H1 (cell line): Measurements from ENCODE around the gene TWNK.

Experiments
- CTCF ChIP-seq, 3 experiments: IDR thresholded peaks; 1 replicate in 2 of 3; 2 replicates in 1 of 3; pipeline versions ENCODE4 v1.5.1 to v1.6.1; 2011; ENCODE audit warnings: low read length in 3 of 3, mild to moderate bottlenecking in 3 of 3, inconsistent platforms in 2 of 3, low read depth in 1 of 3, moderate library complexity in 1 of 3; ENCODE audit not compliant: insufficient read depth in 1 of 3; ENCODE audit errors: control extremely low read depth in 1 of 3
- EZH2 ChIP-seq: fragments of 200-600 bp; sonication (generic); IDR thresholded peaks from 2 replicates; pipeline ENCODE4 v1.7.1; 2012; ENCODE audit warnings: low read depth, mild to moderate bottlenecking, moderate library complexity, low read length, inconsistent platforms; ENCODE audit not compliant: severe bottlenecking
- GABPA ChIP-seq: IDR thresholded peaks from 2 replicates; pipeline ENCODE4 v1.6.1; 2011; ENCODE audit warnings: mild to moderate bottlenecking, low read length, moderate library complexity, borderline replicate concordance; ENCODE audit not compliant: insufficient read depth

- TF ChIP-seq CTCF (IDR thresholded peaks at IDR 0.05; ENCODE audit: control extremely low read depth in 1 of 3, insufficient read depth in 1 of 3, low read depth in 1 of 3, low read length in 3 of 3) (no peak), EZH2 (no peak), GABPA (no peak)
Measured at GRCh38 chr10:101003639-101004206, 16.4 kb downstream of the TWNK start.
